Measurements from ENCODE around the gene GAL.

GRCh38 chr11:68667511-68668500, 16.5 kb upstream of the GAL start:
- TF ChIP-seq GATA2 (IDR thresholded peaks at IDR 0.05; ENCODE audit: low read depth, low read length) (no peak), GATA3 (IDR thresholded peaks at IDR 0.05; ENCODE audit: low read depth, low read length) (no peak)

All from SH-SY5Y (cell line).